Esophagus muscularis mucosa (tissue), 4 donors: Measurements from ENCODE around the gene PRODH. TPM values are rescaled to one million over a fixed set of nuclear protein-coding genes. Genes with fewer than 3 reads are reported as not detected.
"Not testable (repeated sequence)": the region's sequence is repeated elsewhere in the genome, so short reads cannot be mapped to it uniquely, and the experiment has no call there.

ENCODE experiments used
- DNase-seq: peaks from one replicate; pipeline ENCODE4 v3.0.0-alpha.2; 2017; ENCODE audit errors: extremely low spot score
- H3K27ac ChIP-seq, 4 donors: fragments of 200-600 bp; sonication (generic); replicated peaks in 1 of 4; 1 replicate in 3 of 4; 2 replicates in 1 of 4; pipeline ENCODE4 v1.5.1; 2016 to 2019; ENCODE audit warnings: mild to moderate bottlenecking in 1 of 4
- H3K27me3 ChIP-seq, 4 donors: fragments of 200-600 bp; sonication (generic); one replicate each; pipeline versions ENCODE4 v1.5.1 to v1.6.0; 2016 to 2019
- H3K36me3 ChIP-seq, 4 donors: fragments of 200-600 bp; sonication (generic); one replicate each; pipeline ENCODE4 v1.5.1; 2016 to 2019
- H3K4me1 ChIP-seq, 4 donors: fragments of 200-600 bp; sonication (generic); one replicate each; pipeline ENCODE4 v1.5.1; 2016 to 2019
- H3K4me3 ChIP-seq, 4 donors: fragments of 200-600 bp; sonication (generic); 1 replicate in 2 of 4; 2 replicates in 2 of 4; pipeline ENCODE4 v1.5.1; 2016 to 2019; ENCODE audit warnings: mild to moderate bottlenecking in 4 of 4, moderate library complexity in 1 of 4
- H3K9me3 ChIP-seq, 4 donors: fragments of 200-600 bp; sonication (generic); 1 replicate in 3 of 4; 2 replicates in 1 of 4; pipeline ENCODE4 v1.5.1; 2016 to 2019
- EP300 ChIP-seq: sonication (generic); formaldehyde crosslinking; IDR thresholded peaks from one replicate; pipeline ENCODE4 v1.6.1; 2017; ENCODE audit warnings: antibody characterized with exemption
- POLR2A ChIP-seq: fragments of 450-650 bp; IDR thresholded peaks from one replicate; pipeline ENCODE4 v1.6.1; 2017; ENCODE audit warnings: antibody characterized with exemption, moderate library complexity, mild to moderate bottlenecking, low read depth
- POLR2AphosphoS5 ChIP-seq, 2 donors: sonication (generic); formaldehyde crosslinking; IDR thresholded peaks; one replicate each; pipeline ENCODE4 v1.6.1; 2017; ENCODE audit warnings: antibody characterized with exemption in 2 of 2
- WGBS: methylation state at CpG from one replicate; pipeline ENCODE4 v1.1.5; 2018; 5-methylcytosine and 5-hydroxymethylcytosine counted together
- intact Hi-C: fragments of 100-400 bp; cut with DNase I; formaldehyde crosslinking; loops from one replicate; pipeline ENCODE4 v1.15.1; 2023
- total RNA-seq, 4 donors: library from RNA; depleted of rRNA; stranded (reverse); fragments of >200 nt; gene quantifications; one replicate each; pipeline versions ENCODE4 v1.1.0 to v1.2.1, GENCODE V29; 2016
- TF ChIP-seq, protein P1 (sequence below), 3 experiments: fragments of 200-600 bp in 2 of 3; fragments of 450-650 bp in 1 of 3; sonication (generic) in 2 of 3; IDR thresholded peaks; one replicate each; pipeline ENCODE4 v1.5.1; 2017 to 2019; ENCODE audit warnings: antibody characterized with exemption in 3 of 3, mild to moderate bottlenecking in 2 of 3, moderate library complexity in 1 of 3

The PRODH gene
- total RNA-seq, 4 donors from 2014 or later, result 1.4 to 7.2 (median 3.9) TPM

DNA sequence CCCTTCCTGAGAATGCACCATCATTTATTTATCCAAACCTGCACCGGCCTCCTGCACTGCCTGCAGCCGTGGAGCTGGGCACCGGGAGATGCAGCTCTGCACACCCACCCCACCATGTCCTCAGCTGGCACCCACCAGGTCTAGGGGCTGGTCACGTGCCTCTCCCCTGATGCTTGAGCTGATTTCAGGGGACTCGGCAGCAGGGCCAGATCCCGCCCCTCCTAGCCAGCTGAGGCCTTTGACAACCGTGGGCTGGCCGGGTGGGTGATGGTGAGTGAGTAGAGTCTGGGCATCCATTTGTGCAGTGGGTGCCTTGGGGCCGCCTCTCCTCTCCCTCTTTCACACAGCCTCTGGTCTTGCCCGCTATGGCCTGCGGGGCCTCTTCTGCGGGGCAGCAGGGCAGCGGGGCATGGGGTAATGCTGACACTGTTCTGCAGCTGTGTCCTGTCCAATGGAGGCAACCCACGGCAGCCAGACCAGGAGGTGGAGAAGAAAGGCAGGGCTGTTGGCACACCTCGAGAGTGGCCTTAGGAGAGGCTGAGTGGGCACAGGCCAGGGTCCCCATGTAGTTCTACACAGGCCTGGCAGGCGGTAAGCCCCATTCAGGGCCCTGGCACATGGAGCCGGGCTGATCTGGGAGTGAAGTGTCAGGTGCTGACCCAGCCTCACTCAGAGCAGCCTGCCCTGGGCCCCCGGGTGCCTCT, 38.5 kb upstream of the PRODH start:
- Histone ChIP-seq H3K4me3 (no peak overlapping the region), H3K4me1 (peaks cover 0 to 15% (median 14%) of the 10 kb centered on the region in 4 donors), H3K36me3 (no peaks in the 10 kb centered on the region), H3K9me3 (no peaks in the 10 kb centered on the region), H3K27ac (no peak overlapping the region), H3K27me3 (peaks cover 0 to 25% (median 12%) of the 10 kb centered on the region in 4 donors)
- no peak for DNase-seq
- no peak for TF ChIP-seq POLR2AphosphoS5 (IDR thresholded peaks at IDR 0.05)
- no peak for TF ChIP-seq EP300
- TF ChIP-seq POLR2A, result no peak
- TF ChIP-seq, protein P1, sequence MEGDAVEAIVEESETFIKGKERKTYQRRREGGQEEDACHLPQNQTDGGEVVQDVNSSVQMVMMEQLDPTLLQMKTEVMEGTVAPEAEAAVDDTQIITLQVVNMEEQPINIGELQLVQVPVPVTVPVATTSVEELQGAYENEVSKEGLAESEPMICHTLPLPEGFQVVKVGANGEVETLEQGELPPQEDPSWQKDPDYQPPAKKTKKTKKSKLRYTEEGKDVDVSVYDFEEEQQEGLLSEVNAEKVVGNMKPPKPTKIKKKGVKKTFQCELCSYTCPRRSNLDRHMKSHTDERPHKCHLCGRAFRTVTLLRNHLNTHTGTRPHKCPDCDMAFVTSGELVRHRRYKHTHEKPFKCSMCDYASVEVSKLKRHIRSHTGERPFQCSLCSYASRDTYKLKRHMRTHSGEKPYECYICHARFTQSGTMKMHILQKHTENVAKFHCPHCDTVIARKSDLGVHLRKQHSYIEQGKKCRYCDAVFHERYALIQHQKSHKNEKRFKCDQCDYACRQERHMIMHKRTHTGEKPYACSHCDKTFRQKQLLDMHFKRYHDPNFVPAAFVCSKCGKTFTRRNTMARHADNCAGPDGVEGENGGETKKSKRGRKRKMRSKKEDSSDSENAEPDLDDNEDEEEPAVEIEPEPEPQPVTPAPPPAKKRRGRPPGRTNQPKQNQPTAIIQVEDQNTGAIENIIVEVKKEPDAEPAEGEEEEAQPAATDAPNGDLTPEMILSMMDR (IDR thresholded peaks at IDR 0.05), result no peak
- WGBS, result 73% methylated on average over 12 of the region's 18 CpGs
- intact Hi-C loops, result no loop called here

DNA sequence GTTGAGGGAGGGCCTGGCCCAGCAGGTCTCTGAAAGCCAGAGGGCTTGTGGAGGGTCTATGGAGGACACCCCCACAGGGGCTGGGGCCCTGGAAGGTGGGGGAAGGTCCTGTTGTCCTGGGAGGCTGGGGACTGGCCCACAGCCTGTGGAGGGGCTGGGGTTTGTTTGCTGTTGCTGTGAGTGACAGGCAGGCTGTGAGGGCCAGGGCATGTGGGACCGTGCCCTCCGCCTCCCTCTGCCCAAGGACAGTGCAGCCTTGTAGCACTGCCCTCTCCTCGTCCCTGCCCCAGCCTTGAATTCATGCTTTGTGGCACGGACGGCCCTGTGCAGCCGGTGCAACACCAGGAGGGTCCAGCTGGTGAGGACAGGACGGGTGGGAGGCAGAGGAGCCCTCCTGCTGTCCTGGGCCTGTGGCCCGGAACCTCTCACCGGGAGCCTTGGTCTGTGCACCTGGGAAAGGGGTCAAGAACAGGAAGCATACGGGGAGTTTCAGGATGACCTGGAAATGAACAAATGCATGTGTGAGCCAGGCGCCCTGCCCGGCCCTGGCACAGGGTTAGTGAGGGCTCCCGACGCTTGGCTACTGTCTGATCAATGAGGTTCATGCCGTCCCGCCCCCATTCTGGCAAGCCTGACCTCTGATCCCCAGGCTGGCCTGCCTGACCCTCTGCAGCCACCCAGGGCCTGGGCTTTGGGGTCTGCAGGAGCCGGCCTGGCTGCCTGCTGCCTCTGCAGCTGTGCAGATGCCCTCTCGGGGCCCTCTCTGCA, 37.4 kb upstream of the PRODH start:
- Histone ChIP-seq H3K27me3 (peaks cover 0 to 37% (median 16%) of the 10 kb centered on the region in 4 donors), H3K9me3 (no peaks in the 10 kb centered on the region), H3K36me3 (no peaks in the 10 kb centered on the region), H3K4me3 (no peak overlapping the region), H3K27ac (no peak overlapping the region), H3K4me1 (peaks cover 0 to 16% (median 14%) of the 10 kb centered on the region in 4 donors)
- no peak for DNase-seq
- WGBS, result 70% methylated on average over 7 of the region's 18 CpGs
- intact Hi-C loops, result no loop called here
- no peak for TF ChIP-seq EP300
- no peak for TF ChIP-seq POLR2AphosphoS5 (IDR thresholded peaks at IDR 0.05)
- TF ChIP-seq, protein P1 (IDR thresholded peaks at IDR 0.05), result no peak
- TF ChIP-seq POLR2A, result no peak

DNA sequence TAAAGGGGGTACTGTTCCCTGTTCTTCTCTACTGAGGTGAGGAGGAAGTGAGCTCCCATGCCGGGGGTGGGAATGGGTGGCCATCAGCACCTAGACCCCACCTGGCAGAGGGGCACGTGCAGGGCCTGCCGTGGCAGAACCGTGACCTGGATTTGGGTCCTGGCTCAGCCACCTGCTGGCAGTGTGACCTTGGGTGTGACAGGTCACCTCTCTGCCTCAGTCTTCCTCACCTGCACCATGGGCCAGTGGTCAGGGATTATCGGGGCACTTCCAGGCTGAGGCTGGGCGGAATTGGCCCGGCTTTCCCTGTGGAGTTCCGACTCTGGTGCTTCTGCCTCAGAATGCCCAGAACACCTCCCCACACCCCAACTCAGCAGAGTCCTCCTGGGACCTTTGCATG, 36.5 kb upstream of the PRODH start:
- 96% methylated on average over 4 of the region's 8 CpGs for WGBS
- Histone ChIP-seq H3K4me1 (peaks cover 0 to 16% (median 14%) of the 10 kb centered on the region in 4 donors), H3K27me3 (peaks cover 0 to 46% (median 20%) of the 10 kb centered on the region in 4 donors)
- DNase-seq, H3K9me3 ChIP-seq, H3K36me3 ChIP-seq, intact Hi-C loops, H3K27ac ChIP-seq, H3K4me3 ChIP-seq: not testable (repeated sequence)

DNA sequence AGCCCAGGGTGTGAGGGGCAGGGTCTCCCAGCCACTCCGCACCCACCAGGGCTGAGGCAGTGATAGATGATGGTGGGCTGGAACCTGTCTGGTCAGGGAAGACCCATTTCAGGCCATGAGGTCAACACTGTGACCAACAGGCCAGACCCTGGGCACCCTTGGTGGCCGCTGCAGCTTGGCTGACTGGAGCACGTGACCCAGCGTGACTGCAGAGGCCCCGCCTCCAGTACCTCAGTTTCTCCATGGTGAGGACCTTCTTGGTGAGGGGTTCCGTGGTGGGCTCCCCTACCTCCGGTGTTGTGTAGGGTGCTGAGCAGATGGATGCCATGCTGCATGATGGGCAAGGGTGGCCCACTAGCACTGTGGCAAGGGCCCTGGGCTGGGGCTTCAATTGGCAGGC, 35.9 kb upstream of the PRODH start:
- intact Hi-C loops, H3K27ac ChIP-seq: not testable (repeated sequence)
- WGBS, result 100% methylated on average over 3 of the region's 7 CpGs

DNA sequence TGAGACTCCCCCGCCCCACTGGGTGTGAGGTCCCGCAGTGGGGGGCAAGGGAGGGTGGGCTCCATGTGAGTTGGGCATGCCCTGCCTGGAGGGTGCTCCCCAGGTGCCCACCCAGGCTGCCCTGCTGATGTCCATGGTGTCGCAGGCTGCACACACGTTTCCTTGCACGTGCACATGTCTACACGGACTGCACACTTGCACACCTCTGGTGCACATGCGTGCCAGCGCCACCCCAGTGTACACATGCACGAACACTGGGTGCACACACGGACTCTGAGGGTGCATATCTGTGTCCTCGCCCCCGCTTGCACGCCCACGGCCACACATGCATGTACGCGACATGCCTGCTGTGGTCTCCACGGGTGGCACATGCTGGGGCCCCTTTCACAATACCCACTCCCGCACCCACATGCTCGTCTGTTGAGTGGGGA, 35.2 kb upstream of the PRODH start:
- Histone ChIP-seq H3K9me3 (no peaks in the 10 kb centered on the region), H3K27me3 (peaks cover 0 to 57% (median 23%) of the 10 kb centered on the region in 4 donors), H3K36me3 (no peaks in the 10 kb centered on the region), H3K4me1 (peaks cover 0 to 16% (median 14%) of the 10 kb centered on the region in 4 donors), H3K27ac (no peak overlapping the region), H3K4me3 (no peak overlapping the region)
- intact Hi-C loops, result no loop called here
- no peak for DNase-seq
- TF ChIP-seq, protein P1 (IDR thresholded peaks at IDR 0.05), result no peak
- no peak for TF ChIP-seq EP300
- no peak for TF ChIP-seq POLR2A
- no peak for TF ChIP-seq POLR2AphosphoS5 (IDR thresholded peaks at IDR 0.05)
- 68% methylated on average over 13 of the region's 19 CpGs for WGBS

More for the DNA sequence above, 35.9 kb upstream of the PRODH start:
- not testable (repeated sequence) for H3K36me3 ChIP-seq, DNase-seq, H3K4me3 ChIP-seq, H3K9me3 ChIP-seq
- Histone ChIP-seq H3K27me3 (peaks cover 0 to 51% (median 23%) of the 10 kb centered on the region in 4 donors), H3K4me1 (peaks cover 0 to 16% (median 14%) of the 10 kb centered on the region in 4 donors)
